Motor neuron (in vitro differentiated cells): ENCODE data around the gene EPB41. TPM values are rescaled to one million over a fixed set of nuclear protein-coding genes. Genes with fewer than 3 reads are reported as not detected.
A peak's percentile ranks its signal among the peaks of the same experiment; 100 is the strongest.
"Not testable (repeated sequence)": the region's sequence is repeated elsewhere in the genome, so short reads cannot be mapped to it uniquely, and the experiment has no call there.

Experiments
- ATAC-seq, 8 experiments: fragments of 200-7000 bp; cut with Tn5 transposase; replicated peaks in 6 of 8; 2 replicates each; pipeline ENCODE4 v1.8.0; 2021; ENCODE audit warnings: mild to moderate bottlenecking in 8 of 8, moderate library complexity in 8 of 8
- H3K27ac ChIP-seq, 2 donors: fragments of 250-450 bp; sonication (Bioruptor Pico); 2 replicates each; pipeline ENCODE4 v1.9.0; 2021; ENCODE audit warnings: antibody characterized with exemption in 2 of 2, mild to moderate bottlenecking in 2 of 2, moderate library complexity in 1 of 2
- H3K4me1 ChIP-seq, 2 donors: fragments of 250-450 bp; sonication (Bioruptor Pico); replicated peaks in 1 of 2; 2 replicates each; pipeline ENCODE4 v1.6.1; 2021; ENCODE audit warnings: antibody characterized with exemption in 2 of 2, mild to moderate bottlenecking in 2 of 2, moderate library complexity in 1 of 2
- H3K4me3 ChIP-seq, 5 donors: fragments of 250-450 bp; sonication (Bioruptor Pico); 2 replicates each; pipeline ENCODE4 v1.9.0; 2021; ENCODE audit warnings: antibody characterized with exemption in 5 of 5, mild to moderate bottlenecking in 5 of 5, moderate library complexity in 4 of 5
- WGBS, 10 experiments: fragments of 450-650 bp; shearing (Covaris generic); methylation state at CpG; one replicate each; pipeline ENCODE4 v1.0.0; 2022; 5-methylcytosine and 5-hydroxymethylcytosine counted together
- in situ Hi-C, 9 experiments: fragments of 400-800 bp; cut with MboI; loops; one replicate each; pipeline ENCODE4 v1.15.0; 2021; ENCODE audit warnings: low sequenced_read_pairs in 9 of 9, low pct_unique_long_range_greater_than_20kb in 2 of 9; ENCODE audit not compliant: unreplicated experiment in 9 of 9
- total RNA-seq, 8 experiments: library from RNA; unstranded; fragments of 300-600 nt; gene quantifications; 2 replicates each; pipeline versions ENCODE4 v1.2.3 to v1.2.4, GENCODE V29; 2022

The EPB41 gene
- total RNA-seq, 8 experiments from 2014 or later, result 8.1 to 205 (median 61.7) TPM

GRCh38 chr1:28936094-28936493 lies 21.7 kb downstream of the EPB41 start:
- in situ Hi-C loops, result no loop called here
- no peak for ATAC-seq
- Histone ChIP-seq H3K27ac (no peak overlapping the region), H3K4me1 (no peaks in the 10 kb centered on the region), H3K4me3 (no peak overlapping the region)
- WGBS, 10 experiments, result 67 to 100% (median 100%) methylated on average over 1 of the region's 1 CpG; no CpG with 5 or more reads in 1 of the 10 experiments

GRCh38 chr1:28936528-28936927 lies 22.2 kb downstream of the EPB41 start:
- no peak overlapping the region for H3K27ac ChIP-seq
- no peak for ATAC-seq
- H3K4me1 ChIP-seq, result no peaks in the 10 kb centered on the region
- H3K4me3 ChIP-seq, result no peak overlapping the region
- in situ Hi-C loops, result no loop called here

GRCh38 chr1:28943581-28943980 lies 29.2 kb downstream of the EPB41 start:
- H3K27ac ChIP-seq, H3K4me1 ChIP-seq, H3K4me3 ChIP-seq, ATAC-seq, in situ Hi-C loops: not testable (repeated sequence)
- WGBS, 10 experiments, result 50 to 88% (median 70%) methylated on average over 1 to 3 of the region's 3 CpGs; no CpG with 5 or more reads in 2 of the 10 experiments

GRCh38 chr1:28950006-28950405 lies 35.6 kb downstream of the EPB41 start:
- in situ Hi-C loops, result no loop called here
- no peak for ATAC-seq
- H3K4me3 ChIP-seq, result no peak overlapping the region
- WGBS, 10 experiments, result 14 to 100% (median 62%) methylated on average over 1 of the region's 1 CpG; no CpG with 5 or more reads in 3 of the 10 experiments
- peaks cover 13 to 14% of the 10 kb centered on the region in 2 donors for H3K4me1 ChIP-seq
- no peak overlapping the region for H3K27ac ChIP-seq

GRCh38 chr1:28950449-28950848 lies 36.1 kb downstream of the EPB41 start:
- peak overlapping the region; percentile 8 to 9 for H3K27ac ChIP-seq
- in situ Hi-C loops, result no loop called here
- ATAC-seq, result no peak

GRCh38 chr1:28954126-28954726 lies 39.9 kb downstream of the EPB41 start:
- Histone ChIP-seq H3K4me1 (peaks cover 17 to 27% of the 10 kb centered on the region in 2 donors), H3K4me3 (no peak overlapping the region), H3K27ac (no peak overlapping the region)
- 20 to 100% (median 76%) methylated on average over 1 to 2 of the region's 2 CpGs for WGBS, 10 experiments
- no peak for ATAC-seq
- in situ Hi-C loops, result no loop called here

More at GRCh38 chr1:28950449-28950848, 36.1 kb downstream of the EPB41 start:
- Histone ChIP-seq H3K4me1 (peaks cover 13 to 18% of the 10 kb centered on the region in 2 donors), H3K4me3 (no peak overlapping the region)

GRCh38 chr1:28956038-28956464 lies 41.7 kb downstream of the EPB41 start:
- peaks cover 7 to 20% of the 10 kb centered on the region in 2 donors for H3K4me1 ChIP-seq
- H3K27ac ChIP-seq, result no peak overlapping the region
- WGBS, 10 experiments, result 0 to 44% (median 25%) methylated on average over 1 to 2 of the region's 2 CpGs
- in situ Hi-C loops, result no loop called here
- H3K4me3 ChIP-seq, result no peak overlapping the region
- ATAC-seq, result peak; percentile 30 to 91 (median 82)

GRCh38 chr1:28962114-28962831 lies 47.9 kb downstream of the EPB41 start:
- H3K27ac ChIP-seq, ATAC-seq, in situ Hi-C loops, H3K4me3 ChIP-seq: not testable (repeated sequence)
- 79 to 100% (median 97%) methylated on average over 1 to 13 of the region's 13 CpGs; no CpG with 5 or more reads in 1 of the 10 experiments for WGBS, 10 experiments
- H3K4me1 ChIP-seq, result peaks cover 0 to 14% of the 10 kb centered on the region in 2 donors

GRCh38 chr1:28965271-28965870 lies 51.0 kb downstream of the EPB41 start:
- peak in 6 of 8 experiments; percentile 53 to 91 (median 68) for ATAC-seq
- Histone ChIP-seq H3K27ac (no peak overlapping the region), H3K4me1 (peaks cover 0 to 14% of the 10 kb centered on the region in 2 donors), H3K4me3 (no peak overlapping the region)
- in situ Hi-C loops, result no loop called here
- 20 to 80% (median 67%) methylated on average over 1 of the region's 1 CpG; no CpG with 5 or more reads in 5 of the 10 experiments for WGBS, 10 experiments

- Histone ChIP-seq H3K27ac (no peak overlapping the region), H3K4me3 (no peak overlapping the region), H3K4me1 (peaks cover 0 to 13% of the 10 kb centered on the region in 2 donors)
- in situ Hi-C loops, result no loop called here
- 33 to 100% (median 84%) methylated on average over 1 to 2 of the region's 2 CpGs; no CpG with 5 or more reads in 3 of the 10 experiments for WGBS, 10 experiments
- ATAC-seq, result no peak
These were observed 52.2 kb downstream of the EPB41 start for GRCh38 chr1:28966617-28967016.

- Histone ChIP-seq H3K4me1 (peaks cover 0 to 10% of the 10 kb centered on the region in 2 donors), H3K4me3 (no peak overlapping the region), H3K27ac (peak overlapping the region in 1 of 2 donors; percentile 47)
- 4 to 96% (median 80%) methylated on average over 1 to 8 of the region's 9 CpGs for WGBS, 10 experiments
- ATAC-seq, result peak in 7 of 8 experiments; percentile 27 to 91 (median 62)
- in situ Hi-C loops, result no loop called here
These were observed 57.8 kb downstream of the EPB41 start for GRCh38 chr1:28971980-28972771.

- in situ Hi-C loops, result no loop called here
- no peak overlapping the region for H3K27ac ChIP-seq
- WGBS, 10 experiments, result 15 to 89% (median 60%) methylated on average over 2 to 3 of the region's 3 CpGs; no CpG with 5 or more reads in 2 of the 10 experiments
- no peak overlapping the region for H3K4me3 ChIP-seq
- ATAC-seq, result peak in 7 of 8 experiments; percentile 24 to 72 (median 57)
- H3K4me1 ChIP-seq, result peaks cover 0 to 10% of the 10 kb centered on the region in 2 donors
These were observed 59.4 kb downstream of the EPB41 start for GRCh38 chr1:28973596-28974421.
